ENCODE data around the gene OR1S1.
"Not testable (repeated sequence)": the region's sequence is repeated elsewhere in the genome, so short reads cannot be mapped to it uniquely, and the experiment has no call there.

OR1S1 gene

GRCh38 chr11:58212420-58212819 is at the start of gene OR1S1:
Gene OR1S1, plus strand, starts transcription at chr11:58212720.
- not testable (repeated sequence) for DNase-seq (ENCODE audit: low read depth)

- DNase-seq (ENCODE audit: low read depth): no peak
These were observed 48.1 kb upstream of the OR1S1 start for GRCh38 chr11:58164389-58164788.

GRCh38 chr11:58164990-58165389 is 47.5 kb upstream of the OR1S1 start:
- DNase-seq (ENCODE audit: low read depth): no peak

GRCh38 chr11:58165504-58166106 is 46.9 kb upstream of the OR1S1 start:
- DNase-seq (ENCODE audit: low read depth): no peak

DNA sequence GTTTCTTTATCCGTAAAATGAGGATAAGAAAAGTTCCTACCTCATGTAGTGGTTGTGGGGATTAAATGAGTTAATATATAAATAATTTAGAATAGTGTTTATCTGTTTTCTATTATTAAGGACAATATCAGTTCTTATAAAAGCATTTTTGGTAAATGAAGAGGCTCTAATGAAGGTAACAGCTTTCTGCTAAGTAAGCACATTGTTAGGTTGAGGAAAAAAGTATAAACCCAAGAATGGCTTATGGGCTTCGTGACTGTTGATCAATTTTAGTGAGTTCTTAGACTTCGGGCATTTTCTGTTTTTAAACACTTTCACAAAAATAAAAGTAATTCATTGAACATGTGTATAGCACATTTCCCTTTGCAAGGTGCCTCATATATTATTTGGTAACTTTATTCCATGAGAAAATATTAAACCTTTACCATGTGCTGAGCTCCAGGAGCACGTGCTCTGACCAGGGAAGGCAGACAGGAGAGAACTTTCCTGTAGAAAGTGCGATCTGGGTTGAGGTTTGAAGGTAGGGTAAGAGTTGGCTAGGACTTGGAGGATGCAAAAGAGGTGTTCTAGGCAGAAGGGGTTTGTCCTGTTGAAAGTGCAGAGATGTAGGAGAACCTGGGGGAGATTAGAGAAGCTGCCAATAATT is 35.0 kb upstream of the OR1S1 start:
- DNase-seq (ENCODE audit: low read depth): no peak

DNA sequence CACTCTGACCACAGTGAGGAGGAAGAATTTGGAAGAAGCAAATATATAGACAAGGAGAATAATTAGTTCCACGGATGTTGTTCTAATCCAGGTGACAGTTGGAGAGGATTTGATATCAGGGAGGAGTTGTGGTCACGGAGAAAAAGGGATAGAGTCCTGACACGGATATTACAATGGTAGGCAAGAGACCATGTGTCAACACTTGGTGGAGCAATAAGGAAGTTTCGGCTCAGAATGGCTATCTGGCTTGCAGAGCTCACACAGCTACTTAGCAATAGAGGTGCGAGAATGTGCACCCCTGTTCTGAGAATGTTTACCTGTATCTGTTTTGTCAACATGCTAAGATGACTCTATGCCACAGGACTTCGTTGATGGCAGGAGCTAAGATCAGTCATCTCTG is 34.1 kb upstream of the OR1S1 start:
- DNase-seq (ENCODE audit: low read depth): no peak

DNA sequence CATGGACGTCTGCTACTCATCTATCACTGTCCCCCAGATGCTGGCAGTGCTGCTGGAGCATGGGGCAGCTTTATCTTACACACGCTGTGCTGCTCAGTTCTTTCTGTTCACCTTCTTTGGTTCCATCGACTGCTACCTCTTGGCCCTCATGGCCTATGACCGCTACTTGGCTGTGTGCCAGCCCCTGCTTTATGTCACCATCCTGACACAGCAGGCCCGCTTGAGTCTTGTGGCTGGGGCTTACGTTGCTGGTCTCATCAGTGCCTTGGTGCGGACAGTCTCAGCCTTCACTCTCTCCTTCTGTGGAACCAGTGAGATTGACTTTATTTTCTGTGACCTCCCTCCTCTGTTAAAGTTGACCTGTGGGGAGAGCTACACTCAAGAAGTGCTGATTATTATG is 32.9 kb upstream of the OR1S1 start:
- no peak for DNase-seq (ENCODE audit: low read depth)

DNA sequence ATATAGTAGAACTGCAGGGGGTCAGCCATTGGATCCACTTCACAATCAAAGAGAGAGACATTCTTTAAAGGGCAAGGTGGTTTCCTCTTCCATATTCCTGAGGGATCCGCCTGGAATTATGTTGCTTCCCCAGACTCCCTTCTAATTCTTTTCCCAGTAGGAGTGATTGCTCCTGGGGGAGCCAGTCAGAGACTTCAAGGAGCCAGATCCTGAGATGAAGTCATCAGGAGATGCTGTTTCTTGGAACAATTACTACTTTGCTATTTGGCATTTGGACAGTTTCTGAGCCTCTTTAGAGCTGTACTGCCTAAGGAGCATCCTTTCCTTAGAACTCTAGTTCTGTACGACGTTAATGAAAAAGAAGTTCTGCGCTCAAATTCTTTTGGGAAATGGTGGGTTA is 25.6 kb upstream of the OR1S1 start:
- no peak for DNase-seq (ENCODE audit: low read depth)

DNA sequence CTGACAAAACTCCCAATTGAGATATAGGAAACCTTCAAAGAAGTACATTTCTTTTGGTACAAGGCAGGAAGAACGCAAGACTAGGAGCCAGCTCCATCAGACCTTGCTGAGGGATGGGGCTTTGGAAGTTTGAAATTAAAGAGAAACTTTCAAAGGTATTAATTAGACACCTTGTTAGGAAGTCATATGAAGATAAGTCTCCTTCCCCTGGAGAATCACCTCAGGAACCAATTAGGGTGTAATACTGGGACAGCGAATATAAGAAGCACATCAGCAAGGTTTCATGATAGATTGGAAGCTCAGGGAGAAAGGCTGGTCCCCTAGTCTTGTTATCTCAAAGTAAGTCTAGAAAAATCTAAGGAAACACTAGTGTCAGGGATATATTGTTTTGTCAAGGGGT is 23.8 kb upstream of the OR1S1 start, which contains the start of gene OR9Q2:
TSS of gene OR9Q2 (plus strand) at position 301 of the 400 bp plus-strand sequence. CDS start 1,421 bp downstream, outside the sequence.
- DNase-seq (ENCODE audit: low read depth): no peak

- no peak for DNase-seq (ENCODE audit: low read depth)
These were observed 20.3 kb upstream of the OR1S1 start for GRCh38 chr11:58192229-58192628.

DNA sequence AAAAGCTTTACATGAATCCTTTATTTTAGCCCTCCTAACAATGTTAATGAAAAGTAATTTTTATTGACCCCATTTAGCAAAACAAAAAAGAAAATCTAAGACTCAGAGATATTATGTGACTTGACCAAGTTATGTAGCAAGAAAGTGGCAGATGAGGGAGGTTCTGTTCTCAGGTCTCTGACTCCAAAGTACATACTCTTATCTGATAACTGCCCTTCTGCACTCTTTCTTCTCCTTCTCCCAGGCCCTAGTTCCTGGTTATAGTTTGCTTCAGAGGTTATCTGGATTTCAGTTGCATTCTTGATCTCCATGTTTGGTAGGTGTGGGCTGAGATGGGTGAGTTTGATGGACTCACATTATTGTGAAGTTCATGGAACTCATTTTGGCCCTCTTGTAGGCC is 19.1 kb upstream of the OR1S1 start:
- no peak for DNase-seq (ENCODE audit: low read depth)

- DNase-seq (ENCODE audit: low read depth): no peak
These were observed 16.6 kb upstream of the OR1S1 start for GRCh38 chr11:58195939-58196338.

- no peak for DNase-seq (ENCODE audit: low read depth)
These were observed 13.2 kb upstream of the OR1S1 start for GRCh38 chr11:58199271-58199670.

DNA sequence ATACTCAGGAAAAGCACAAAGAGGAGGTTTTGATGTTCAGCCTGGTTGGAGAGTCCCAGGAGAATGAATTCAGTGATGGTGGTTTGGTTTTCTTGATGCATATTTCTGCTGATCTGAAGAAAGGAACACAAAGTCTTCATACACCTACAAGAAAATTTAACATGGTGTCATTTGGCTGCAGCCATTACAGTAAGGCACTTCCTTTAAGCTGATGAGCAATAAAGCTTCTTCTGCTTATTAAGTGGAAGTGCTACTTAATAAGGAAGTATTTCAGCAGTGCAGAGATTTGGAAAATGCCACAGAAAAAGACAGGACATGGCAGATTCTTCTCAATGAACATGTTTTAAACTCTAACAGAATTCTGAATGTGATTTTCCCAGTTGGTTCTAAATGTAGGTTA is 8.5 kb upstream of the OR1S1 start, which contains the start of gene OR1S2:
TSS of gene OR1S2 (minus strand) at position 101 of the 400 bp plus-strand sequence. CDS start at position 101, 0 bp downstream.
- DNase-seq (ENCODE audit: low read depth): no peak

DNA sequence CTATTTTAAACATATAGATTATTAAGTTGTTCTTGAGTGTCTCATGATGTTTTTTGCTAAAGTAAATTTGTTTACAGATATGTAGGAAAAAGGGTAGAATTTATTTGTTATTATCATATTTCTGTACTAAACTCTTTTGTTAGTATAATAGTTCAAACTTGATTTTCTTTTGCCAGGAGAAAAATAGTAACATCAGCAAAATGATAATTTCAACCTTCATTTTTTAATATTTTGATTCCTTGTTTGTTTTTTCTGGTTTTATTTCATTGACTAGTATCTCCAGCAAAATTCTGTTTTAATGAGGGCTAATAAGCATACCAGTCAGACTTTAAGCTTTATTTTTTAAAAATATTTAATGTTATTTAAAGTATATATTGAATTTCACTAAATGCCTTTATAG is 4.0 kb downstream of the OR1S1 start:
- DNase-seq (ENCODE audit: low read depth): no peak

DNA sequence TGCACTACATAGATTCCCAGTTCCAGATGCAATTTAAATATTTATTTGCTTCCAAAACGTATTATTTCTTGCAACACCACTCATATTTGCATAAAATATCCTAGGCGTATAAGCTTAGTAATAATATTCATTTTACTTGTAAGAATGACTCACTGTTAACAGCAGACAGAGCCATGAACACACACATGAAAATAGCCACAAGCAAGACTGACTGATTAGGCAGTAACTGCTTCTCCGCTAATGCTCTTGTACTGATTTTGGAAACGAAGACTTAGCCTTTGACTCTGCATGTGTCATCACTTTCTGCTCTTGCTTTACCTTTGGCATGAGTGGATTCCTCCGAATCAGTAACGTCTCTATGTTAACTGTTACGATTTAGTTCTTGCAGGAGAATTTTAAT is 10.2 kb downstream of the OR1S1 start:
- DNase-seq (ENCODE audit: low read depth): no peak

- no peak for DNase-seq (ENCODE audit: low read depth)
These were observed 15.6 kb downstream of the OR1S1 start for GRCh38 chr11:58227956-58228615.

- no peak for DNase-seq (ENCODE audit: low read depth)
These were observed 31.4 kb downstream of the OR1S1 start for GRCh38 chr11:58243954-58244353.

DNA sequence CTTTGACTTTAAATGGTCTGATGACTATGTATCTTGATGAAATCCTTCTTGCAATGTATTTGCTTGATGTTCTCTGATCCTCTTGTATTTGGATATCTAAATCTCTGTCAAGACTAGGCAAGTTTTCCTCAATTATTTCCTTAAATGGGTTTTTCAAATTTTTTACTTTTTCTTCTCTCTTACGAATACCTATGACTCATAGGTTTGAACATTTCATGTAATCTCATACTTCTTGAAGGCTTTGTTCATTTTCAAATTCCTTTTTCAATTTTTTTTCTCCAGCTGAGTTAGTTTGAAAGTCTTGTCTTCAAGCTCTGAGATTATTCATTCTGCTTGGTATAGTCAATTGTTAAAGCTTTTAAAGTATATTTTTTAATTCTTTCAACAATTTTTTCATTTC is 42.4 kb downstream of the OR1S1 start:
- no peak for DNase-seq (ENCODE audit: low read depth)

DNA sequence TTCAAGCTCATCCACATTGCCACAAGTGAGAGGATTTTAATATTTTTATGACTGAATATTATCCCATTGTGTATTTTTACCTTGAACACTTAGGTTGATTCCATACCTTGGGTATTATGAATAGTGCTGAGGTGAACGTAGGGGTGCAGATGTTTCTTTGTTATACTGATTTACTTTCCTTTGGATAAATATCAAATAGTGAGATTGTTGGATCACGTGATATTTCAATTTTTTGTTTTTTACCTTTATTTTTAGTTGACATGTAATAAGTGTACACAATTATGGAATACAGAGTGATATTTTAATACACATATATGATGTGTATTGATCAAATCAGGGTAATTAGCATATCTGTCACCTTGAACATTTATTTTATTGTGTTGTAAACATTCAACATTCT is 47.5 kb downstream of the OR1S1 start:
- no peak for DNase-seq (ENCODE audit: low read depth)

Data from stimulated activated CD8-positive, alpha-beta memory T cell treated with anti-CD3 and anti-CD28 coated beads, Interleukin-12 subunit alpha, Interleukin-12 subunit beta, amount 100 ng/mL, for 1 hour (primary cell).